HEK293 (cell line): ENCODE results near the gene MPHOSPH10.

ENCODE experiments used
- CTCF ChIA-PET: fragments of 350-600 bp; formaldehyde crosslinking; extraction: SDS; loops from one replicate; lab custom pipeline; 2021; ENCODE audit warnings: antibody characterized with exemption; lab: Yijun Ruan, JAX
- POLR2A ChIA-PET: fragments of 300-600 bp; formaldehyde crosslinking; extraction: SDS; loops from one replicate; lab custom pipeline; 2020; ENCODE audit warnings: antibody characterized with exemption, inconsistent platforms; lab: Yijun Ruan, JAX
- H3K27ac ChIP-seq: fragments of 200-500 bp; sonication (Bioruptor generic); 2 replicates; pipeline ENCODE4 v1.5.1; 2014; ENCODE audit warnings: low read depth, low read length, control low read depth, inconsistent platforms; ENCODE audit errors: extremely low read depth
- H3K36me3 ChIP-seq, 2 experiments: fragments of 200-500 bp in 1 of 2; sonication (Bioruptor generic) in 1 of 2; 1 replicate in 1 of 2; 2 replicates in 1 of 2; pipeline ENCODE4 v1.5.1; 2014 to 2017; ENCODE audit warnings: inconsistent platforms in 2 of 2, low read length in 2 of 2; ENCODE audit not compliant: control insufficient read depth in 2 of 2, insufficient read depth in 1 of 2
- H3K4me1 ChIP-seq: fragments of 200-500 bp; sonication (Bioruptor generic); 2 replicates; pipeline ENCODE4 v1.5.1; 2014; ENCODE audit warnings: mild to moderate bottlenecking, low read length, inconsistent platforms; ENCODE audit not compliant: control insufficient read depth, insufficient read depth
- H3K4me3 ChIP-seq: 2 replicates; pipeline ENCODE4 v1.5.1; 2011; ENCODE audit warnings: low read depth, mild to moderate bottlenecking, control low read depth, low read length, moderate library complexity
- H3K9me3 ChIP-seq: fragments of 200-500 bp; sonication (Bioruptor generic); 2 replicates; pipeline ENCODE4 v1.5.1; 2014; ENCODE audit warnings: low read depth, low read length, inconsistent platforms; ENCODE audit not compliant: control insufficient read depth, insufficient read depth
- BCL6B ChIP-seq: fragments of 450-650 bp; formaldehyde crosslinking; IDR thresholded peaks from 2 replicates; pipeline ENCODE4 v1.5.1; 2017; ENCODE audit warnings: missing biosample characterization, missing genetic modification characterization
- CTCF ChIP-seq: fragments of 450-650 bp; formaldehyde crosslinking; IDR thresholded peaks from 2 replicates; pipeline ENCODE4 v1.5.1; 2016; ENCODE audit warnings: missing biosample characterization, missing genetic modification characterization
- GLIS2 ChIP-seq: fragments of 450-650 bp; formaldehyde crosslinking; IDR thresholded peaks from 2 replicates; pipeline ENCODE4 v1.5.1; 2016; ENCODE audit warnings: missing biosample characterization, missing genetic modification characterization
- INSM2 ChIP-seq: fragments of 450-650 bp; formaldehyde crosslinking; IDR thresholded peaks from 2 replicates; pipeline ENCODE4 v1.5.1; 2016; ENCODE audit warnings: missing biosample characterization, missing genetic modification characterization
- KLF7 ChIP-seq: fragments of 450-650 bp; formaldehyde crosslinking; IDR thresholded peaks from 2 replicates; pipeline ENCODE4 v1.5.1; 2016; ENCODE audit warnings: missing biosample characterization, missing genetic modification characterization, borderline replicate concordance
- REST ChIP-seq: fragments of 450-650 bp; formaldehyde crosslinking; IDR thresholded peaks from 2 replicates; pipeline ENCODE4 v1.5.1; 2016; ENCODE audit warnings: missing biosample characterization, missing genetic modification characterization
- YY1 ChIP-seq: fragments of 450-650 bp; formaldehyde crosslinking; IDR thresholded peaks from 2 replicates; pipeline ENCODE4 v1.5.1; 2018; ENCODE audit warnings: missing biosample characterization, missing genetic modification characterization
- ZNF138 ChIP-seq: fragments of 450-650 bp; formaldehyde crosslinking; IDR thresholded peaks from 2 replicates; pipeline ENCODE4 v1.5.1; 2016; ENCODE audit warnings: missing biosample characterization, missing genetic modification characterization, borderline replicate concordance
- ZNF169 ChIP-seq: fragments of 450-650 bp; formaldehyde crosslinking; IDR thresholded peaks from 2 replicates; pipeline ENCODE4 v1.5.1; 2016; ENCODE audit warnings: missing biosample characterization, missing genetic modification characterization
- ZNF324 ChIP-seq: fragments of 450-650 bp; formaldehyde crosslinking; IDR thresholded peaks from 2 replicates; pipeline ENCODE4 v1.5.1; 2016; ENCODE audit warnings: missing biosample characterization, missing genetic modification characterization
- ZSCAN23 ChIP-seq: fragments of 450-650 bp; formaldehyde crosslinking; IDR thresholded peaks from 2 replicates; pipeline ENCODE4 v1.5.1; 2016; ENCODE audit warnings: missing biosample characterization, missing genetic modification characterization
- ZSCAN5A ChIP-seq: fragments of 450-650 bp; formaldehyde crosslinking; IDR thresholded peaks from 2 replicates; pipeline ENCODE4 v1.5.1; 2016; ENCODE audit warnings: missing biosample characterization, missing genetic modification characterization

Gene MPHOSPH10

GRCh38 chr2:71187589-71187988, 57.2 kb downstream of the MPHOSPH10 start:
- H3K4me3 ChIP-seq: no peak overlapping the region
- H3K9me3 ChIP-seq: no peaks in the 10 kb centered on the region
- CTCF ChIA-PET: interaction anchor here (0.6 kb wide), 1 partner anchor 325 kb away, joined by 5 read pairs; no protein-coding TSS in a partner anchor
- no peaks in the 10 kb centered on the region for H3K4me1 ChIP-seq
- TF ChIP-seq REST: no peak
- H3K27ac ChIP-seq: no peak overlapping the region
- POLR2A ChIA-PET: no interaction called here
- no peaks in the 10 kb centered on the region for H3K36me3 ChIP-seq

GRCh38 chr2:71190656-71191569, 60.5 kb downstream of the MPHOSPH10 start:
- Histone ChIP-seq H3K4me3 (no peak overlapping the region), H3K36me3 (no peaks in the 10 kb centered on the region), H3K27ac (no peak overlapping the region), H3K9me3 (no peaks in the 10 kb centered on the region), H3K4me1 (no peaks in the 10 kb centered on the region)
- ChIA-PET POLR2A (no interaction called here), CTCF (interaction anchor here (0.7 to 1.8 kb wide), 7 partner anchors 12 to 1573 kb away, joined by 3 to 12 read pairs (median 3); no protein-coding TSS in a partner anchor)
- TF ChIP-seq YY1 (tag by site-specific recombination): no peak
- 0 out of 2 replicates have a peak, but pooled peaks have one; percentile 19 for TF ChIP-seq CTCF (tag by site-specific recombination)
- TF ChIP-seq ZNF324: no peak

GRCh38 chr2:71191570-71191943, 61.1 kb downstream of the MPHOSPH10 start:
- TF ChIP-seq ZSCAN5A (no peak), GLIS2 (tag by site-specific recombination) (no peak), ZSCAN23 (tag by site-specific recombination) (no peak), BCL6B (tag by site-specific recombination) (no peak), ZNF169 (tag by site-specific recombination) (no peak), ZNF138 (no peak), KLF7 (tag by site-specific recombination) (no peak), INSM2 (tag by site-specific recombination) (no peak)
- Histone ChIP-seq H3K4me1 (no peaks in the 10 kb centered on the region), H3K9me3 (no peaks in the 10 kb centered on the region), H3K27ac (no peak overlapping the region), H3K36me3 (no peaks in the 10 kb centered on the region; a peak in 1 of 3 replicates), H3K4me3 (no peak overlapping the region)
- ChIA-PET POLR2A (no interaction called here), CTCF (interaction anchor here (0.7 to 1.8 kb wide), 5 partner anchors 21 to 1573 kb away, joined by 3 to 12 read pairs (median 3); no protein-coding TSS in a partner anchor)
